ENCODE results near the gene CDX1. TPM values are rescaled to one million over a fixed set of nuclear protein-coding genes. Genes with fewer than 3 reads are reported as not detected.

CDX1 gene
- total and polyA plus RNA-seq, 2 of the 8 experiments (the other 6 are each of a cell fraction or from before 2014, with no cell fraction given), result not detected

- H3K9me3 ChIP-seq (ENCODE audit: insufficient read depth in 2 of 2, low read depth in 1 of 2, low read length in 1 of 2), result no peaks in the 10 kb centered on the region
- H3K9ac ChIP-seq (replicated peaks in 1 of 4; ENCODE audit: extremely low read depth in 1 of 4, low read depth in 3 of 4, low read length in 3 of 4), result no peak overlapping the region
- peaks cover 0 to 3% of the 10 kb centered on the region in 2 experiments for H4K20me1 ChIP-seq (replicated peaks in 1 of 2; ENCODE audit: control insufficient read depth in 1 of 2, insufficient read depth in 2 of 2, low read length in 2 of 2)
- CTCF ChIA-PET (ENCODE audit: partially characterized antibody), result interaction anchor here (1.2 to 16.9 kb wide), 13 partner anchors 9 to 96 kb away, joined by 3 to 188 read pairs (median 5); partner anchors contain the start of gene CDX1
- peaks cover 0 to 6% (median 2%) of the 10 kb centered on the region in 4 experiments; a peak in 3 of 7 replicates for H3K4me1 ChIP-seq (replicated peaks in 1 of 4; ENCODE audit: control insufficient read depth in 3 of 4, insufficient read depth in 4 of 4, low read length in 3 of 4)
- H3K23ac ChIP-seq (ENCODE audit: insufficient read length), result no peak overlapping the region
- H2AK5ac ChIP-seq (ENCODE audit: low read depth, low read length), result no peak overlapping the region
- no peak overlapping the region for H2BK15ac ChIP-seq (ENCODE audit: low read length)
- H3K4ac ChIP-seq (replicated peaks; ENCODE audit: insufficient read length, low read depth, low read length), result no peak overlapping the region
- H3K4me2 ChIP-seq (ENCODE audit: insufficient read depth in 1 of 2, low read depth in 2 of 2, low read length in 2 of 2), result no peak overlapping the region
- no peak overlapping the region for H3K4me3 ChIP-seq (ENCODE audit: extremely low read depth in 1 of 4, insufficient read depth in 2 of 4, low read depth in 3 of 4, low read length in 4 of 4)
- no peaks in the 10 kb centered on the region for H3K79me1 ChIP-seq (ENCODE audit: low read depth, low read length)
- no peaks in the 10 kb centered on the region for H3K79me2 ChIP-seq (ENCODE audit: control insufficient read depth in 1 of 2, insufficient read depth in 2 of 2, low read length in 2 of 2)
- no peak overlapping the region for H2BK120ac ChIP-seq (replicated peaks; ENCODE audit: low read depth, low read length)
- 93% methylated on average over 11 of the region's 11 CpGs; no CpG with 5 or more reads in 1 of the 2 experiments for WGBS, 2 experiments (ENCODE audit: extremely low coverage in 1 of 2, insufficient coverage in 1 of 2, insufficient read length in 1 of 2, insufficient replicate concordance in 2 of 2, low coverage in 1 of 2, low lambda C conversion rate in 2 of 2, missing lambda C conversion rate in 1 of 2)
- DNase-seq (ENCODE audit: low read depth in 1 of 2, low spot score in 2 of 2) (no peak), FAIRE-seq (no peak)
- no peak overlapping the region for H2BK5ac ChIP-seq (ENCODE audit: low read depth, low read length)
- POLR2A ChIA-PET (ENCODE audit: partially characterized antibody), result no interaction called here
- H3K27ac ChIP-seq (ENCODE audit: low read depth, low read length), result no peak overlapping the region
- H2BK20ac ChIP-seq (ENCODE audit: low read length), result no peak overlapping the region
- no peaks in the 10 kb centered on the region for H3K36me3 ChIP-seq (ENCODE audit: control insufficient read depth in 2 of 4, insufficient read depth in 4 of 4, low read length in 3 of 4)
- H4K91ac ChIP-seq (replicated peaks; ENCODE audit: insufficient read length, low read length), result no peak overlapping the region
- no peak overlapping the region for H3K14ac ChIP-seq (ENCODE audit: insufficient read length)
- H3K27me3 ChIP-seq (replicated peaks in 1 of 4; ENCODE audit: control insufficient read depth in 3 of 4, extremely low read depth in 1 of 4, insufficient read depth in 3 of 4, low read length in 3 of 4), result no peaks in the 10 kb centered on the region
- H3K18ac ChIP-seq (ENCODE audit: extremely low read depth, low read length), result no peak overlapping the region
- H4K5ac ChIP-seq (ENCODE audit: insufficient read length, low read depth, low read length), result no peak overlapping the region
- H2AFZ ChIP-seq (ENCODE audit: low read length), result no peak overlapping the region
- no peak overlapping the region for H2BK12ac ChIP-seq (ENCODE audit: low read depth, low read length)
- H4K8ac ChIP-seq (ENCODE audit: extremely low read depth, insufficient read depth, low read length), result no peak overlapping the region; the same call in 1 of the 2 replicates
- H3K56ac ChIP-seq (replicated peaks; ENCODE audit: insufficient read length, low read depth, low read length), result no peak overlapping the region
- no peaks in the 10 kb centered on the region for H3K23me2 ChIP-seq (ENCODE audit: low read depth, low read length)
- no peak for TF ChIP-seq PHF8 (conservative IDR thresholded peaks at IDR 0.05; ENCODE audit: low read depth, low read length)
- TF ChIP-seq CTBP2 (IDR thresholded peaks at IDR 0.05; ENCODE audit: borderline replicate concordance, insufficient read depth, insufficient read length, low read length), result no peak
- no peak for TF ChIP-seq ATF2 (IDR thresholded peaks at IDR 0.05; ENCODE audit: low read length)
- TF ChIP-seq RNF2 (IDR thresholded peaks at IDR 0.05; ENCODE audit: borderline replicate concordance, low read depth, low read length, missing control alignments, poor library complexity, severe bottlenecking), result no peak
- TF ChIP-seq RAD21 (IDR thresholded peaks at IDR 0.05 in 1 of 2, conservative IDR thresholded peaks at IDR 0.05 in 1 of 2; ENCODE audit: low read depth in 2 of 2, low read length in 2 of 2), result no peak
- TF ChIP-seq KDM1A (IDR thresholded peaks at IDR 0.05; ENCODE audit: borderline replicate concordance, low read length), result no peak
- TF ChIP-seq GABPA (IDR thresholded peaks at IDR 0.05; ENCODE audit: borderline replicate concordance, insufficient read depth, low read length), result no peak
- no peak for TF ChIP-seq CEBPB (IDR thresholded peaks at IDR 0.05; ENCODE audit: low read depth, low read length)
- no peak for TF ChIP-seq ZNF274 (IDR thresholded peaks at IDR 0.05; ENCODE audit: borderline replicate concordance, extremely low read depth, low read length)
- TF ChIP-seq NANOG (IDR thresholded peaks at IDR 0.05; ENCODE audit: insufficient read depth, low read depth, low read length, poor library complexity, severe bottlenecking), result no peak
- TF ChIP-seq POLR2AphosphoS5 (IDR thresholded peaks at IDR 0.05; ENCODE audit: low read depth, low read length), result no peak
These were observed 42.4 kb upstream of the CDX1 start for GRCh38 chr5:150124111-150124557.

All from H1 (cell line).